ENCODE data around the gene RNF103.

RNF103 gene

DNA sequence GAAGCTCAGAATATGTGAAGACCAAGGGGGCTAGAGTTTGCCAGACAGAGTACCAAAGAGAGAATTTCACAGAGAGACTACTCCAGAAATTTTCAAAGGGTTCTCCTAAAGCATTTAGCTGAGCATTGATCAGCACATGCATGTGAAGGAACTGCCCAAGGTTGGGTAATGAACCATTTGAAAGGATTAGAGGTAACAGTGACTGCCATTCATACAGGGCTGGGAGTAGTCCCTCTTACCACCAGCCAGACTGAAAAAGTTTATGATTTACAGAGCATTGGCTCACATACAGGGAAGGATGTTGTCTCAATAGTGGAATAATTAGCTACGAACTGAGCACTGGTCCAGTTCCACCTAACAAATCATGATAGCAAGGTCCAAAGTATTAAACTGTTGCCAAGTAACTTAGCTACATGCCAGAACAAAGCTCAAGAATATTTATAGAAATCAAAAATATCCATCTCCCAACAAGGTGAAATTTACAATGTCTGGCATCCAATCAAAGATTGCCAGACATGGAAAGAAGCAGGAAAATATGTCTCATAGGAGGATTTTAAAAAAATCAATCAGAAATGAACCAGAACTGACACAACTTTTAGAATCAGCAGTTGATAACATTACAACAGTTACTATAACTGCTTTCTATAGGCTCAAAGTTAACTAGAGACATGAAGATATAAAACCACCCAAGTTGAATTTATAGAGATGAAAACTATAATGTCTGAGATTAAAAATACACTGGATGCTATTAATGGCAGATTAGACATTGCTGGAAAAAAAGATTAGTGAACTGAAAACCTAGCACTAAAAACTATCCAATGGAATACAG, 25.7 kb upstream of the RNF103 start:
- DNase-seq (ENCODE audit: low spot score): no peak
- TF ChIP-seq, protein P1, sequence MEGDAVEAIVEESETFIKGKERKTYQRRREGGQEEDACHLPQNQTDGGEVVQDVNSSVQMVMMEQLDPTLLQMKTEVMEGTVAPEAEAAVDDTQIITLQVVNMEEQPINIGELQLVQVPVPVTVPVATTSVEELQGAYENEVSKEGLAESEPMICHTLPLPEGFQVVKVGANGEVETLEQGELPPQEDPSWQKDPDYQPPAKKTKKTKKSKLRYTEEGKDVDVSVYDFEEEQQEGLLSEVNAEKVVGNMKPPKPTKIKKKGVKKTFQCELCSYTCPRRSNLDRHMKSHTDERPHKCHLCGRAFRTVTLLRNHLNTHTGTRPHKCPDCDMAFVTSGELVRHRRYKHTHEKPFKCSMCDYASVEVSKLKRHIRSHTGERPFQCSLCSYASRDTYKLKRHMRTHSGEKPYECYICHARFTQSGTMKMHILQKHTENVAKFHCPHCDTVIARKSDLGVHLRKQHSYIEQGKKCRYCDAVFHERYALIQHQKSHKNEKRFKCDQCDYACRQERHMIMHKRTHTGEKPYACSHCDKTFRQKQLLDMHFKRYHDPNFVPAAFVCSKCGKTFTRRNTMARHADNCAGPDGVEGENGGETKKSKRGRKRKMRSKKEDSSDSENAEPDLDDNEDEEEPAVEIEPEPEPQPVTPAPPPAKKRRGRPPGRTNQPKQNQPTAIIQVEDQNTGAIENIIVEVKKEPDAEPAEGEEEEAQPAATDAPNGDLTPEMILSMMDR (IDR thresholded peaks at IDR 0.05; ENCODE audit: extremely low read depth, missing control alignments): no peak

DNA sequence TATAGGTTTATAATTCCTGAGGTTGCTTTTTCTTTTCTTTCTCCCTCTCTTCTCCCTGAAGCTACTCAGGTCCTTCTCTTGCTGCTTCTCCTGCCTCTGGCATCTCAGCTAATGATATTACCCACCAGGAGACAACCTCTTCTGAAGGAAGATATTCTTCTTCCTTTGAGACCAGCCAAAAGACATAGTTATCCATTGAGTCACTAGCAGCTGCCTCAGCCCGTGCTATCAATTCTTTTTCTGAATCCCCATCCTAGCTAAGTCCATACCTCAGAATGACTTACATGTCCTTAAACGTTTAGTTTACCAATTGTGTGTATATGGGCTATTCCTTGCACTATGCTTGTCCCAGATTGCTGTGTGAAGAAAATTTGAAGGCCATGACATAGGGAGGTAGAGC, 25.0 kb upstream of the RNF103 start:
- no peak for DNase-seq (ENCODE audit: low spot score)

DNA sequence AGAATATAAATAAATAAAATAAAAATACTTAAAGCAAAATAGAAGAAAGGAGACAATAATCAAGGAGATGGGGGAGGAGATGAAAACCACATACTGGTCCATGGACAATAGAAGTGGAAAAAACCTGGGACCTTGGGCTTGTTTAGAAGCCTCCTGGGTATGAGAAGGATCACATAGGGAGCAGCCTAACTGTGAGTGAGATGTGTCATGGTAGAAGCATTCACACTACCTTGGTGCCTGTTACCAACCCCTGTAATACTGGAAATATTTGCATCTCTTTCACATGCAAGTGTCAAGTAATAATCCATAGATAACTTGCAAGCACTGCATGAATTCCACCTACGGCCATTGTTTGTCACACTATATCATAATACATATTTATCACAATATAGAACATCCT, 23.2 kb upstream of the RNF103 start:
- TF ChIP-seq, protein P1 (IDR thresholded peaks at IDR 0.05; ENCODE audit: extremely low read depth, missing control alignments): no peak
- DNase-seq (ENCODE audit: low spot score): no peak

More for the DNA sequence above, 25.0 kb upstream of the RNF103 start:
- TF ChIP-seq, protein P1 (IDR thresholded peaks at IDR 0.05; ENCODE audit: extremely low read depth, missing control alignments): no peak

DNA sequence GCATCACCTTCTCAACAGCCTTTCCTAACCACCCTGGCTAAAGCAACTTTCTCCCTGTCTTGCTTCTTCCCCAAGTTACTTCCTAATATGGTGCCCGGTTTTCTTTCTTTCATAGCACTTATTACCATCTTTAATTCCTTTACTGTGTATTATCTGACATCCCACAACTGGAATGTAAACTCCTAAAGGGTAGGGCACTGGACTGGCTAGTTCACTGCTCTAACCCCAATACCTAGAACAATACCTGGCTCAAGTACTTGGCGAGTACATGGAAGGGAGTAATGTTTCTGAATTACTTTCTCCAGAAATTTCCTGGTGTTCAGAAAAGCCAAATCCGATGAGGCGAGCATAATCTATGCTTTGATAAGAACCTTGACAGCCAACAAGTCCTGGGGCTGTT, 22.7 kb upstream of the RNF103 start:
- DNase-seq (ENCODE audit: low spot score): no peak
- TF ChIP-seq, protein P1 (IDR thresholded peaks at IDR 0.05; ENCODE audit: extremely low read depth, missing control alignments): no peak

DNA sequence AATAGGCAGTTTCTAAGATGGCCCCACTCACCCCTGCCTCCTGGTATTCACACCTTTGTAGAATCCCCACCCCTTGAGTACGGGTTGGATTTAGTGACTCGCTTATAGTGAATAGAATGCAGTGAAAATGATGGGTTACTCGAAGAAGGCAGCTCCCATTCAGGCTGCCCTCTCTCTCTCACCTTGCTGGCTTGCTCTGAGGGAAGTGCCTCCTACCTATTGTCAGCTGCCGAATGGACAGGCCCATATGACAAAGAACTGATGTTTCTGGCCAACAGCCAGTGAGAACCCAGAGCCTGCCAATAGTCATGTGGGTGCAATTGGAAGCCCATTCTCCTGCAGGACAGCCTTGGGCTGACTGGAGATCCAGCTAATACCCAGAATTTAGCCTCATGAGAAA, 22.1 kb upstream of the RNF103 start:
- TF ChIP-seq, protein P1 (IDR thresholded peaks at IDR 0.05; ENCODE audit: extremely low read depth, missing control alignments): no peak
- DNase-seq (ENCODE audit: low spot score): no peak

DNA sequence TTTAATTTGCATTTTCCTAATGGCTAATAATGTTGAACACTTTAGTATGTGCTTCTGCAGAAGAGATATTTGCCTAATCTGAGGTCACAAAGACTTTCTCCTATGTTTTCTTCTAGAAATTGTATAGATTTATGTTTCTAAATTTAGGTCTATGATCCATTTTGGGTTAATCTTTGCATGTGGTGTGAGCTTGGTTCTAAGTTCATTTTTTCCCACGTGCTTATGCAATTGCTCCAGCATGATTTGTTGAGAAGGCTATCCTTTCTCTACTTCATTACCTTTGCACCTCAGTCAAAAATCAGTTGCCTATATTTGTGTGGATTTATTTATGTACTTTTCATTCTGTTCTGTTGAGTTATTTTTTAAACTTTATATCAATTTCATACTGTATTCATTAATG, 15.0 kb upstream of the RNF103 start:
- no peak for DNase-seq (ENCODE audit: low spot score)

DNA sequence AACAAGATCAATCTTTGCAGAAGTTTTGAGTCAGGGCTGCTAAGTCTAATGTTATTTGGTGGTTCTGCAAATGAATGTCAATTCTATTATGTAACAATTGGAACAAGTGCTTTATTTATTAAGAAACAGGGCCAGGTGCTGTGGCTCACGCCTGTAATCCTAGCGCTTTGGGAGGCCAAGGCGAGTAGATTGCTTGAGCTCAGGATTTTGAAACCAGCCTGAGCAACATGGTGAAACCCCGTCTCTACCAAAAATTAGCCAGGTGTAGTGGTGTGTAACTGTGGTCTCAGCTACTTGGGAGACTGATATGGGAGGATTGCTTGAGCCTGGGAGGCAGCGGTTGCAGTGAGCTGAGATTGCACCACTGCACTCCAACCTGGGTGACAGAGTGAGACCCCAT, 13.2 kb upstream of the RNF103 start:
- DNase-seq (ENCODE audit: low spot score): no peak
- TF ChIP-seq, protein P1 (IDR thresholded peaks at IDR 0.05; ENCODE audit: extremely low read depth, missing control alignments): no peak

More for the DNA sequence above, 15.0 kb upstream of the RNF103 start:
- TF ChIP-seq, protein P1 (IDR thresholded peaks at IDR 0.05; ENCODE audit: extremely low read depth, missing control alignments): no peak

All from GM20000 (cell line).